NCI-H2227 treated with DMSO at 0.1 percent for 48 hours (cell line): ENCODE measurements around the gene ANKH.

Source experiments
- DNase-seq: peaks from one replicate; lab custom pipeline; 2025; lab: John Stamatoyannopoulos, UW

ANKH gene

DNA sequence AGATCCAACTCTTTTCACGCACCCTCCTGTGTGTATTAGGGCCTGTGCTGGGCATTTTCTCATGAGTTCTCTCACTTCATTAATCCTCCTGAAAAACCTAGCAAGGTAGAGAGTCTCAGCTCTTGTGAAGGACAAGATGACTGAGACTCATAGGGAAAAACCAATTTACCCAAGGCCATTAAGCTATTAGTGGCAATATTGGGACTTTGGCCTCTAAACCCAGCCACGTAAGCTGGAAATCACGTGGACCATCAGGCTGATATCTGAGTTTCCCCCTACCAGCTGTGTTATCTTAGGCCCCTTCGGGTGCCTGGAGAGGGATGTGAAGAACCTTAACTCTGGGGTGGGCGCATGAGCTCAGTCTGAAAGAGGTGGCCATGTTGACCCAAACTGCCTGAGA lies 80.7 kb downstream of the ANKH start:
- DNase-seq = no peak

DNA sequence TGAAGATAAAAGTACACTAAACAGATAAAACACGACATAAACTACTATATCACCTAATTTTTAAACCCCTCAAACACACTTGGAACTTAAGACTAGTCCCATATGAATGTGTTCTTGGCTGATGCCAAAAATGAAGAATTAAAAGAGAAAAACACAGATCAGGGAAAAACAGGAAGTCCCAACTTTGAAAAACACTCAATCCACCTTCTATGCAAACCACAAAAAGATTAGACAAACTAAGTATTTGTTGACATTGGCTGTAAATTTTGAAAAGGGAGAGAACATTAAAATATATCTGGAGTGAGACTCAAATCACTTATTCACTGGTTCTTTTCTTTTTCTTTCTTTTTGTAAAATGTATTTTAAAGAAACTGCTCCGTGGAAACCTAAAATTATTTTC lies 81.4 kb downstream of the ANKH start:
- no peak for DNase-seq

DNA sequence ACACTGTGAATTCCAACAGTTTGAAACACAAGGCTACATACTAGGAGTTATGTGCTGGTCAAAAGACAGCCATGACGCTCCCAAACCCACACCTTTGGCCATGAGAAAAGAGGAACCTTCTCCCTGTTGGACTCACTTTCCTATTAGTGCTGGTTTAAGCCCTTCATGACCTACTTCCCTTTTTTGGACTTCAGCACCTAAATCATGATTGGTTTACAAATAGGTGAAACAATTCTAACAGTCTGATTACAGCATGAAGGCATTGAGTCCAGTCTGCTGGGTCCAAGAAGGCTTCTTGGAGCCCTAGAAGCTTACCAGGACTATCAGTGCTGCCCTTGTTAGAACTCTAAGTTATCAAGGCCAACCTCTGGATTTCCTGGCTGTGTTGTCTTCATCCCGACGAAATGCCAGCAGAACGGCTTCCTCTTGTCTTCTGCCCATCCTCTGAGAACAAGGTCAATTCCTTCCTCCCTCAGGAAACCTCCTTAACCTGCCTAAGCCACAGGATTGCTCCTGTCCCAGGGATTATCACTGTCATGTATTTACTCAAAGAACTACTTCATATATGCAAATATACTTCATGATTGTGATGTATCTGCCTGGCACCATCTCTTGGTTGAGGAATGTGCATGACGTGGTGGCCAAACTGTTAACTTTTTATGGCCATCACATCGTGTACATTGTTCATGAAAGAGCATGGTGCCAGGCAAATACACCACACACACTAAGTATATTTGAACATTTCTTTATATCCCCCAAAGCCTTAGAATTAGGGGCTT lies 83.6 kb downstream of the ANKH start:
- no peak for DNase-seq

DNA sequence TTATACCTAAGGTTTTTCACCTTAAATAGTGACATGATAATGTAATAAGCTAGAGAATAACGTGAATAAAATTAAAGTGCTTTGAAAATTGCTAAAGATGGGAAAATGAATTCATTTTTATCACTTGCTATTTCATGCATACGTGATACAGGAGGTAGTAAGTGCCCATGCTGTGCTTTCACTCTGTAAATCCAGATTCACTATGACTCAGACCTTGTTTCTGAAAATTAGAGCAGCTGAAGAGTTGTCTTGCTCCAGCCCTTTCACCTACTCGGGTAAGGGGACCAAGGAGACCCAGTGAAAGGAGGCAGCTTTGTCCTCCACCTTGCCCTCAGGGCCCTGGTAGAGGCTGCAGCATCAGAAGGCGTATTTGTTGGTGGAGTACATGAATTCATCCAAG lies 87.9 kb downstream of the ANKH start:
- DNase-seq = no peak

DNA sequence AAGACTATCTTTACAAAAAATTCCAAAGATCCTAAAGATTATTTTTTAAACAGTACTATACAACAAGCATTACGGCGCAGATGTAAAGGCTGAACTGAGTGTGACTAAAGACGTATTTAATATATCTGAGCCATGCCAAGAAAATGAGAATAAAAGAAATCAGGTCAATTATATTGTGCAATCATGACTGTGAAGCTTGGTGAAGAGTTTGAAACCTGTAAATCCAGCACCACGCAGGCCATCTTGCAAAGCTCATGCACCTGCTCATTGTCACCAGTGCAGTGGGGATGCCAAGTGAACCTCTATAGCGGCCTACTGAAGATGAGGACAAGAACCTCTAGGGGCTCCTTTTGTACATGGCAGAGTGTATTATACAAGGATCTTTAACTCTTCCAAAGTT lies 89.0 kb downstream of the ANKH start:
- no peak for DNase-seq

DNA sequence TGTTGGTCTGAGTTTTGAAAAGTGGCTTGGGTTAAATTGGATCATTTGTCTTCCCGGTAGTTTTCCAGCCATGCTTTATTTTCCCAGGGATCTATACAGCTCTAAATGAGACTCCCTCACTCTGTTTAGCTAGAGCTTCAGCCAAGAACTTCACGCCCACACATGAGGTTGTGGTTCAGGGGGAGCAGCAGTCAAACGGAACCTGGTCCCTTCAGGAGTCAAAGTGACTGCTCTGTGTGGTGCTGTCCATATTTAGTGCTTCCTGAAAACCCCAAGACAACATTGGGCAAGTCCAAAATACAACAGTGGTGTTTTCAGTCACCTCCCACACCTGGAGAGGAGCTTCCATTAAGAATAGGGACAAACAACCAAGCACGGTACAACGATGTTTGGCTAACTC lies 90.5 kb downstream of the ANKH start:
- DNase-seq = no peak

DNA sequence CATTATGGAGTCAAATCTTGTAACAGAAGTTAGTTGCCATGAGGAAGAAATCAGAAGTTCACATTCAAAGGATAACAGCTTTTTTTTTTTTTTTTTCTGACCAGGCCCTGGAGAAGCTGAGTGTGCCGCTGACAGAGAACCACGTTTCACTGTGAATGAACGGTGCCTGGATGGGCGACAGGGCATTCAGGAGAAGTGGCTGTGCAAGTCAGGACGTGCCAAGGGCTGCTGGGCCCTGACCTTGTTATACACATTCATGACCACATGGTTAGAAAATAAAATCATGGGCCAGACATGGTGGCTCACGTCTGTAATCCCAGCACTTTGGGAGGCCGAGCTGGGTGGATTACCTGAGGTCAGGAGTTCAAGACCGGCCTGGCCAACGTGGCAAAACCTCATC lies 91.6 kb downstream of the ANKH start:
- no peak for DNase-seq

DNA sequence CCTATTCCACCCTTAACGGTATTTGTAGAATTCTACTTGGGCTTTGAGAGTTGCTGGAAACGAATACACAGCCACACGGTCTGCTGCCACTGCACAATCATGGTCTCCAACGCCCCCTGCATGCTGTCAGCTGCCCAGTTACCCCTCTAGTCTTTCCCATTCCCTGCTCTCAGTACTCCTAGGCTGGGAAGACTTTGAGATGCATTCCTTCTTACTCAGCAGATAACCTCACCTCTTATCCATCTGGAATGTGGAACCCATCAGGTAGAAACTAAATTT lies 92.8 kb downstream of the ANKH start:
- DNase-seq = no peak

DNA sequence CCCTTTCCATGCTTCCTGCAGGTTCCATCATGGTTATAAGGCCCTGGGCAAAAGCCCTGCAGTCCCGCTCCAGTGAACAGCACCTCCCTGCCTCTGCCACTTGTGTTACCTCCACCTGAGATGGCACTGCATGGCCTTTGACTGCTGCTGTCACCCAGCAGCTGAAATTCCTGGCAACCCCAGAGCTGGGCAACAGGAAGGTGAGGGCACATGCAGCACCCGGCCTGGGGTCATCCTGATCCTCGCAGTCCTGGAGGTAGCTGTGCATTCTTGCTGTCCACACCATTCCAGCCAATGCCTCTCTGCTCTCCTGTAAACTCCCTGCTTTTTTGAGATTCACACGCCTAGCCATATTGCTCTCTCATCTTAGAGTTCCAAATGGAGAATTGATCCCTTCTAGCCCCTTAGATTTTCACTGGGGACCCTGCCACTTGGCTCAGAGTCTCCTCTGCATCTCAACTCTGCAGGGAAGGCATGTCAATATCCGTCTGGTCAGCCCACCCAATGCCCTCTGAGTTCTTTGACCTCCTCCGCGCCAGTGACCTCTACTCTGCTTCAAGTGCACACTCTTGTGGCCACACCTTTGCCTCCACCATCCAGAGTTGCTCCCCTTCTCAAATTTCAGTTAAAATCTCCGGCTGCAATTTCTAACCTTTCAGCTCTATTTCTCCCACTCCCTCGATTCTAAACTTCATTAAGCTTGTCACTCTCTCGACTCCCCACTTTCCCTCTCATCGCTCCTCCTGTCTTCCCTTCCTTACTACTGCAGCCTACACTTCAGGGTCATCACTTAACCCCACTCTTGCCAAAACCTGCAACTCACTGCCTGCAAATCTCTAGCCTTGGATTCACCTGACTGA lies 93.4 kb downstream of the ANKH start:
- DNase-seq = no peak

DNA sequence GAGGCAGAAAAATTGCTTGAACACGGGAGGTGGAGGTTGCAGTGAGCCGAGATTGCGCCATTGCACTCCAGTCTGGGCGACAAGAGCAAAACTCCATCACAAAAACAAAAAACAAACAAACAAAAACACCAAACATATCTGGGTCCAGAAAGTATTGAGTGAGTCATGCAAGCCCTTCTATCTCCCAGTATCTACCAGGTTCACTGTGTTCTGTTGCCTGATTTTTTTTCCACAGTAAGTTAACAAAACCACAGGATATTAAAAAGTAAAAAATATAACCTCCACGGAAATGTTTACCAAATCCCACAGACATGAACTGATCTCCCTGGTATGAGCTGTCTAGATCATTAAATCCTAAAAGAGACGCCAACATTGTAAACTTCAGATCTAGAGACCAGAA lies 94.4 kb downstream of the ANKH start:
- no peak for DNase-seq

DNA sequence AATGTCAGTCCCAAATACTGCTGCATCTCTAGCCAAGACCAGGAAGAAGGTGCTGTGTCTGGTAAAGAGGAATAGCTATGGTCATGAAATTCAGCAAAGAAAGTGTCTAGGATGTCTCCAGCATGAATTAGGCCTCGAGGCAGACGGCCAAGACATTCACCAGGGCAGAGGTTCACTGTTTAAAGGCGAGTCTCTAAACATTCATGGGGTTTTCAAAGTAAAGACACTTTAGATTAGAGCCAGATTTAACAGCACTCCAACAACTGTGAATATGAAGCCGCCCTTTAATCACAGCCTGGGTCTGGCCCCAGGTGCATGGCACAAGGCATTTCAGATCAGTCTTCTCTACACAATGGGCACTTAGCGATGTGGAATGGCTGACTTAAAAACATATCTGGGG lies 95.0 kb downstream of the ANKH start:
- DNase-seq = no peak

DNA sequence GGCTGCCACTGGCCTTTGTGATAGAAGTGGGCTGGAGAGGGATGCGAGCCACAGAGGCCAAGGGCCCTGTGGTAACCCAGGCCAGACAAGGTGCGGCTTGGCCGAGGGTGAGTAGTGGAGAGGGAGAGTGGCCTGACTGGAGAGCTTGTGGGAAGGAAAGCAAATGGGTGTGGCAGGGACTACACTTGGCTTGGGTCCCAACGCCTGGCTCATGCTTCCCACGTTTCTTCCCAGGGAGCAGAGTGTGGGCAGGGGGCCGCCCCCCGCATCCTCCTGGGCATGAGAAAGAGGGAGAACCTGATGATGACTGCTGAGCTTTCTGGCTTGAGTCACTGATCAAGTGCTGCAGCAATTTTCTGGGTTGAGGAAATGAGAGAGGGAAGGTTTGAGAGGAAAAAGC lies 95.7 kb downstream of the ANKH start:
- no peak for DNase-seq

DNA sequence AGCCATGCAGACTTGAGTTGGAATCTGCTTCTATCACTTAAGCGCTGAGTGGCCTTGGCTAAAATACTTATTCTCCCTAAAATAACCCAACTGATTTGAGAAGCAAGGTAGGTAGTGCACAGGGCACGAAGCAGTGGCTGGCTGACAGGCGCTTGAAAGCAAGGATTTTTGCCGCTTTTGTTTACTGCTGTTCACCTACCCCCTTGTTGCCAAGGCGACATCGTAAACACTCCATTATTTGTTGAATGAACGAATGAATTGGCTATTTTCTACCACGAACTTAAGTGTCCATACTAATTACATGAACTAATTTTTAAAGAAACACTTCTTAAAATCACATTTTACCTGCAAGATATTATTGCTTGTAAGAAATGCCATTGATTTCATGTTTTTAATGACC lies 98.0 kb downstream of the ANKH start:
- no peak for DNase-seq

DNA sequence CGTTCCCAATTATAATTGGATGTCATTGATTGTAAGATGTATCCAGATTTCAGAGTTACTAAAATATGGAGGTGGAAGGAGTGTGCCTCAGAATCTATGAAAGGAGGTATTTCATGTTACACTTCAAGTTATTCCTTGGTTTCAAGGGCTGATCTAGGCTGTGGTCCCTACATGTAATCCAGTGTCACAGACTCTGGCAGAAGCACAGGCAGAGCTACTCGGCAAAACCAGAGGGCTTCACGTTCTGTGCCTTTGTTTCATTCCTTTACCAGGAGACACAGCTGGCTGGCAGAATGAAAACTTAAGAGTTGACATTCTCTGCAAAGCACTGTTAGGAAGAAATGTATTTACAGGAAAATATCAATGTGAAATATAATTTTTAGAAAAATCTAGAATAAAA lies 99.6 kb downstream of the ANKH start:
- DNase-seq = no peak

DNA sequence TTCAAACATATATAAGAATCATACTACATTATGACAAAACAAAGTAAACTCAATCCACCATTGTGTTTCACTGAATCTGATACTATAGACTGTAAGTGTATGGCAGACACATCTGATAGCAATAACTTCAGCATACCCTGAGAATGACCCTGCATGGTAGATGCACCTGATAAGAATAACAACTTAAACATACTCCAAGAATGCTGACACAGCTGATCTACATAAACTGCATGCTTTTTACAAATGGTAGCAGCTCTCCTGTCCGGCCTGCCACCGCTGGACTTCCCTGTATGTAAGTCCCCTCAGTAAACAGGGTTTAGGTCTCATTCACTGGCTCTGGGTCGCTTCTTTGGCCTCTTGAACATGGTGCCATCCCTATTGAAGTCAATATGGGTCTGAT lies 100.4 kb downstream of the ANKH start:
- no peak for DNase-seq

DNA sequence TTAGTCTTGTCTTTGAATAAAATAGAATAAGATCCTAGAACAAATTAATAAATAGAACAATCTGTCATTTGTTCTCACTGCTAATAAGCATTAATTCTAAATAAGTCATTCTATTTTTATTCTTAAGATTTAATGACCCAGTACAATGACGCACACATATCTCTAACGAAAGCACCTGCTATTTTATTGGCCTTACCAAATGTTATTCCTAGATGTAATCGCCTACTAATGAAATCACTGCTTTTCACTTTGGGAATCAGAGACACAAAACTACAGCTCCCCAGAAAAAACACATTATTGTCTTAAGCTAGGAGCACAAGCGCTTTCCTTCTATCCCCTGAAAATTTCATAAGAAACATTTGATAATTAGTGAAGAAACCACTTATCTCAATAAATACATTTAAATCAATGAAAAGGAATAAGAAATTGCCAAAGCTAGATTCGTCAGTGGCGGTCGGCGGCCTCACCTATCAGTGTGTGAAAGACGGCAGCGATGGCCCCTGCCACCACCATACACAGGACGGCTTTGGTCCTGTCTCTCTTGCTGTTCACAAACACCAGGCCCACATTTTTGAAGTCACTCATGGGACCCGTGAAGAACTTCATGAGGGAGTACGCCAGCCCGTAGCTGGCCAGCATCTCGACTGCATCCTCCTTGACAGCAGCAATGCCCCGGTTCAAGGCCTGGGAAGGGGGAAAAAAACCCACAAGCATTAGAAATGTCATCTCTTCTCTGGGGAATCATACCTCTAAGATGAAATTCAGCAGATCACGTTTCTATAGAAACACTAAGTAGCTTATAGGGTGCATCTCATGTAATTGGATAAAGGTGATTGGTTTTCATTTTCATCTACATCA lies 102.8 kb downstream of the ANKH start:
- no peak for DNase-seq

DNA sequence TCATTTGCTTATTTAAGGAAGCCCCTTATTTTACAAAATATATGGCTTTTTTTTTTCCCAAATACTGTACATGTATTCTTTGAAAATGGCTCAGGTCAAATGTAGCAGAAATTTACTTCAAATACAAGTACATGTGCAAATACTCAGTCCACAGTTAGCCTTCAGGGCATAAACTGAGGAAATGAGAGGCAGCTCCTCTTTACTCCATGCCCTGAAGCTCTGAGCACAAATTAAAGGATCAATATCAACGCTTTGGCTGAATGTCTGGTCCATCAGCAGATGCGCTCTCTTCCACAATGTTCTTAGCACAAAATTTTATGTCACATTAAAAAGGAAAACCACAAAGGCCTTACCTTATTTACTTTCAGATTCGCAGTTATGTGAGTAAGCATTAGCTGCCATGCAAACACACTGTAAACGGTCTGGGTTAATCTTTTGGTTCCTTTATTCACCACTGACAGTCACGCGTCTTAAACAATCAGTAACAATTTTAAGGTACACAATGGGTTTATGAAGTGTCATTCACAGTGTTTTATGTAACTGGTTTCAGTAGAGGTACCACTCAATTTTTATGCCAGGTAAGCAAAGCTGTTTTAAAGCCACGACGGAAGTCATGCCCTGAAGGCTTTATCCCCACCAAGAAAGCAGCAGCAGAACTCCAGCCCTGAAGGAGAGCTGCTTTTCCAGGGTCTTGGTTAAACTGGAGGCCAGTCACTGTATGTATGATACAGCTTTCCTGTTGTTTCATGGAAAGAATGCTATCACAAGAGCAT lies 103.7 kb downstream of the ANKH start:
- DNase-seq = no peak

DNA sequence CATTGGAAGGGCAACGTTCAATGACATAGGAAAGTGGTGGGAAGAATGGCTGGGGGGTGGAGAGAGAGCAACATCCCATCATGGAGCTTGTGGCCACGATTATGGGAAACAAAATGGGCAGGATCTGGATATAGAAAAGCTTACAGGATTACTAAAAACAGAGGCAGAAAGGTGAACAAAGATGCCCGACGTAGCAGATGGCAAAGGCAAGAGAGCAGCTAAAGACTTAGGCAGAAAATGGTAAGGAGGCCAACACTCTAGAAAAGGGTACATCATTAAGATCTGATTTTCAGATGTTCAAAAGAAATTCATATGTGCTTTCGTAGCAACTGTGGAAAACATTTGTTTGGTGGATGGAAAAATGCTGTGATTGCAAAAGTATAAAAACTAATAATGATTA lies 104.5 kb downstream of the ANKH start:
- DNase-seq = no peak

DNA sequence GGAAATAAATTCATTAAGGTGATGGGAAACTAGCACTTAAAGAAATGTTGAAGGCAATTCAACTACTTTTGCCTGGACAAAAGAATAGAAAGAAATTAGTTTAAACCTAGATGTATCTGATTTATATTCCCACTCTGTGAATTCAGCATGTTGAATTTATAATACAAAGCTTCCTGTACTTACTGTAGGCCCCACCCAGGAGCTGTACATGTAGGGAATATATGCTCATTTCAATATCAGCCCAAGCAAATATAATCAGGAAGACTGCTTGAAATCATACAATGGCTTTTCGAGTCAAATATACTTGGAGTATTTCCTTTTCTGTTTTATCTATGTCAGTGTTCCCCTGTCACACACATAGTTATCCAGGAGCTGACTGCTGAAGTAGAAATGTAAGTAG lies 105.0 kb downstream of the ANKH start:
- no peak for DNase-seq

DNA sequence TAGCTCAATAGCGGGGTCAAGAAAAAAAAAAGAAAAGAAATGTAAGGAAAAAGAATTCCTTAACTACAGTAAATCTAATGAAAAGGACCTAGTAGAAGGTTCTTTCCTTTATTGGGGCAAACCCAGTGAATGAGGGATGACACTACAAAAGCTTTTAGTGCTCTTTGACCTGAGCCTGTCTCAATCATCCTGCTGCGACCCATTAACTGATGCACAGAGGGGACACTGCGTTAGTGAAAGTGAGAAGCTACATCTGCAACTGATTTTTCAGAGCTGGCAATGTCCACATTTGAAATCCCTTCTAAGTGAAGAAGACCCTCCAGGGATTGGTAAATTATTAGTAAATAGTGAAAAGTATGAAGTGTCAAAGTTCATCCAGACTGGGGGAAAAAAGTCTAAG lies 106.0 kb downstream of the ANKH start:
- no peak for DNase-seq

DNA sequence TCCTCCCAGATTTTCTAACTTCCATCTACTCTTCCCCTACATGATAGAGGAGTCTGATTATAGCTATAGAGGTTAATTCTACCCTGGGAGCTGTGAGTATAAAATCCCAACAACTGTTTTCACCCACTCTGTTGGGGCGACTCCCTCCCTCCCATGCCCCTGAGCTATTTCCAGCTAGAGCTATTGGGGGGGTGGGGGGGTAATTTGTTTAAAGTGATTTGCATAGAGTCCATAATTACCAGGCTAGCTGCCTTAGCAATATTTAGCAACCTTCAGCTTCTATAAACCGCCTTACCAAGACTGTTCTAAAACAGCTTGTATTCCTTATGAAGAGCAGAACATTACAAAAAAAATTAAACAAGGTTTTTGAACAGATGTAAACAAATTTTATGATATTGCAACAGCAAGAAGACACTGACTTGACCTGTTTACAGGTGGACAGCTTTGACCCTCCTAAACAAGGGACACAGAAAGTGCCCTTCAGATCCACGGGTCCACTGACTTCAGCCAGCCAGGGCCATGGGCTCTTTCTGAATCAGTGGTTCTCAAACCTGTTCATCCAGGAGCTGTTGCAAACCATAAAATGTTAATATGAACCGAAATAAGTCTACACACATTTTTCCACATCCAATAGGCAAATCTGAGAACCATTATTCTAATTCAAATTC lies 108.9 kb downstream of the ANKH start:
- no peak for DNase-seq
